H1 (cell line): Measurements from ENCODE around the gene LHFPL2. TPM values are rescaled to one million over a fixed set of nuclear protein-coding genes. Genes with fewer than 3 reads are reported as not detected.

Source experiments
- CTCF ChIA-PET: fragments of 300-600 bp; sonication (Branson Sonifier 250); formaldehyde crosslinking; loops from one replicate; lab custom pipeline; 2021; ENCODE audit not compliant: partially characterized antibody; lab: Charles Lee
- POLR2A ChIA-PET: fragments of 300-600 bp; sonication (Branson Sonifier 250); formaldehyde crosslinking; loops from one replicate; lab custom pipeline; 2021; ENCODE audit warnings: inconsistent platforms; ENCODE audit not compliant: partially characterized antibody; lab: Charles Lee
- DNase-seq, 2 experiments: peaks; one replicate each; pipeline versions ENCODE4 v3.0.0 to v3.0.0-alpha.2; 2010 to 2022; ENCODE audit warnings: low spot score in 2 of 2, low read depth in 1 of 2, mixed read lengths in 1 of 2
- FAIRE-seq: peaks from 2 replicates; lab custom pipeline; 2011; peaks lifted over from hg19 to GRCh38; lab: Jason Lieb, UNC
- H2AFZ ChIP-seq: 2 replicates; pipeline ENCODE4 v1.8.1; 2012; ENCODE audit warnings: low read length, inconsistent platforms
- H2AK5ac ChIP-seq: 2 replicates; pipeline ENCODE4 v1.6.1; 2013; ENCODE audit warnings: low read depth, low read length
- H2BK120ac ChIP-seq: replicated peaks from 2 replicates; pipeline ENCODE3; 2013; ENCODE audit warnings: low read depth, low read length, inconsistent platforms
- H2BK12ac ChIP-seq: 2 replicates; pipeline ENCODE4 v1.6.1; 2013; ENCODE audit warnings: low read depth, low read length
- H2BK15ac ChIP-seq: 2 replicates; pipeline ENCODE4 v1.6.1; 2013; ENCODE audit warnings: low read length
- H2BK20ac ChIP-seq: 2 replicates; pipeline ENCODE4 v1.6.1; 2013; ENCODE audit warnings: low read length
- H2BK5ac ChIP-seq: 2 replicates; pipeline ENCODE4 v1.6.1; 2013; ENCODE audit warnings: low read depth, low read length
- H3K14ac ChIP-seq: 2 replicates; pipeline ENCODE4 v1.6.1; 2013; ENCODE audit warnings: inconsistent platforms; ENCODE audit not compliant: insufficient read length
- H3K18ac ChIP-seq: 2 replicates; pipeline ENCODE4 v1.6.1; 2013; ENCODE audit warnings: low read length; ENCODE audit errors: extremely low read depth
- H3K23ac ChIP-seq: 2 replicates; pipeline ENCODE4 v1.6.1; 2013; ENCODE audit warnings: inconsistent platforms; ENCODE audit not compliant: insufficient read length
- H3K23me2 ChIP-seq: 2 replicates; pipeline ENCODE4 v1.6.1; 2013; ENCODE audit warnings: low read depth, low read length
- H3K27ac ChIP-seq: 2 replicates; pipeline ENCODE4 v1.6.1; 2011; ENCODE audit warnings: low read depth, low read length, inconsistent platforms
- H3K27me3 ChIP-seq, 4 experiments: replicated peaks in 1 of 4; 1 replicate in 1 of 4; 2 replicates in 3 of 4; pipeline versions ENCODE4 v1.6.1 to v1.8.1; 2011 to 2013; ENCODE audit warnings: low read length in 3 of 4, mild to moderate bottlenecking in 3 of 4, inconsistent platforms in 2 of 4, mixed read lengths in 2 of 4, moderate library complexity in 1 of 4; ENCODE audit not compliant: control insufficient read depth in 3 of 4, insufficient read depth in 3 of 4; ENCODE audit errors: extremely low read depth in 1 of 4
- H3K36me3 ChIP-seq, 4 experiments: 2 replicates each; pipeline versions ENCODE4 v1.6.1 to v1.8.1; 2011 to 2013; ENCODE audit warnings: mild to moderate bottlenecking in 4 of 4, low read length in 3 of 4, moderate library complexity in 2 of 4, control low read depth in 1 of 4, inconsistent platforms in 1 of 4; ENCODE audit not compliant: insufficient read depth in 4 of 4, control insufficient read depth in 2 of 4
- H3K4ac ChIP-seq: replicated peaks from 2 replicates; pipeline ENCODE3; 2013; ENCODE audit warnings: low read length, low read depth, mixed read lengths, inconsistent platforms; ENCODE audit not compliant: insufficient read length
- H3K4me1 ChIP-seq, 4 experiments: replicated peaks in 1 of 4; 1 replicate in 1 of 4; 2 replicates in 3 of 4; pipeline versions ENCODE4 v1.6.1 to v1.8.1; 2011 to 2013; ENCODE audit warnings: low read length in 3 of 4, inconsistent platforms in 2 of 4, mixed read lengths in 1 of 4; ENCODE audit not compliant: insufficient read depth in 4 of 4, control insufficient read depth in 3 of 4
- H3K4me2 ChIP-seq, 2 experiments: 2 replicates each; pipeline versions ENCODE4 v1.6.1 to v1.8.1; 2011 to 2013; ENCODE audit warnings: low read depth in 2 of 2, low read length in 2 of 2, control low read depth in 1 of 2, inconsistent platforms in 1 of 2, mild to moderate bottlenecking in 1 of 2; ENCODE audit not compliant: insufficient read depth in 1 of 2
- H3K4me3 ChIP-seq, 4 experiments: fragments of 200-600, 300-600 bp in 1 of 4; sonication (generic), shearing (Covaris generic), sonication (Bioruptor Twin) in 1 of 4; 2 replicates each; pipeline versions ENCODE4 v1.5.1 to v1.8.1; 2011 to 2016; ENCODE audit warnings: low read length in 4 of 4, low read depth in 3 of 4, control low read depth in 2 of 4, inconsistent platforms in 2 of 4, mild to moderate bottlenecking in 2 of 4, mixed read lengths in 1 of 4, moderate library complexity in 1 of 4; ENCODE audit not compliant: insufficient read depth in 2 of 4; ENCODE audit errors: extremely low read depth in 1 of 4
- H3K56ac ChIP-seq: replicated peaks from 2 replicates; pipeline ENCODE3; 2013; ENCODE audit warnings: low read depth, mild to moderate bottlenecking, mixed read lengths, low read length, inconsistent platforms; ENCODE audit not compliant: insufficient read length
- H3K79me1 ChIP-seq: 2 replicates; pipeline ENCODE4 v1.6.1; 2013; ENCODE audit warnings: low read depth, low read length, control low read depth
- H3K79me2 ChIP-seq, 2 experiments: 2 replicates each; pipeline versions ENCODE4 v1.6.1 to v1.8.1; 2012 to 2013; ENCODE audit warnings: low read length in 2 of 2, mild to moderate bottlenecking in 2 of 2, inconsistent platforms in 1 of 2; ENCODE audit not compliant: insufficient read depth in 2 of 2, control insufficient read depth in 1 of 2
- H3K9ac ChIP-seq, 4 experiments: replicated peaks in 1 of 4; 1 replicate in 1 of 4; 2 replicates in 3 of 4; pipeline versions ENCODE4 v1.6.1 to v1.8.1; 2011 to 2013; ENCODE audit warnings: low read depth in 3 of 4, low read length in 3 of 4, control low read depth in 2 of 4, mild to moderate bottlenecking in 2 of 4, moderate library complexity in 2 of 4, inconsistent platforms in 1 of 4; ENCODE audit errors: extremely low read depth in 1 of 4
- H3K9me3 ChIP-seq, 2 experiments: 2 replicates each; pipeline versions ENCODE4 v1.6.1 to v1.8.1; 2012 to 2013; ENCODE audit warnings: mild to moderate bottlenecking in 2 of 2, moderate library complexity in 2 of 2, control low read depth in 1 of 2, inconsistent platforms in 1 of 2, low read depth in 1 of 2, low read length in 1 of 2, mixed read lengths in 1 of 2; ENCODE audit not compliant: insufficient read depth in 2 of 2
- H4K20me1 ChIP-seq, 2 experiments: replicated peaks in 1 of 2; 2 replicates each; pipeline versions ENCODE3 to v1.8.1; 2011 to 2013; ENCODE audit warnings: inconsistent platforms in 2 of 2, low read length in 2 of 2, mild to moderate bottlenecking in 1 of 2; ENCODE audit not compliant: insufficient read depth in 2 of 2, control insufficient read depth in 1 of 2
- H4K5ac ChIP-seq: 2 replicates; pipeline ENCODE4 v1.6.1; 2013; ENCODE audit warnings: low read length, low read depth, mixed read lengths, inconsistent platforms; ENCODE audit not compliant: insufficient read length
- H4K8ac ChIP-seq: 2 replicates; pipeline ENCODE4 v1.8.0; 2013; ENCODE audit warnings: mild to moderate bottlenecking, moderate library complexity, low read length, inconsistent platforms; ENCODE audit not compliant: insufficient read depth; ENCODE audit errors: extremely low read depth
- H4K91ac ChIP-seq: replicated peaks from 2 replicates; pipeline ENCODE3; 2013; ENCODE audit warnings: low read length, mixed read lengths, inconsistent platforms; ENCODE audit not compliant: insufficient read length
- RAD21 ChIP-seq, 2 experiments: IDR thresholded peaks in 1 of 2; conservative IDR thresholded peaks in 1 of 2; 2 replicates each; pipeline ENCODE4 v1.6.1; 2011; ENCODE audit warnings: low read depth in 2 of 2, low read length in 2 of 2, improper control_type of control experiment in 1 of 2, inconsistent platforms in 1 of 2, mild to moderate bottlenecking in 1 of 2, moderate library complexity in 1 of 2
- SP4 ChIP-seq: IDR thresholded peaks from 2 replicates; pipeline ENCODE4 v1.6.1; 2012; ENCODE audit warnings: low read length, inconsistent platforms
- whole genome bisulfite sequencing, 2 experiments: shearing (Covaris generic) in 1 of 2; methylation state at CpG; one replicate each; pipeline versions ENCODE4 v1.1.6 to v1.1.7; 2013 to 2015; ENCODE audit warnings: low lambda C conversion rate in 2 of 2, mixed read lengths in 2 of 2, inconsistent platforms in 1 of 2, low coverage in 1 of 2, missing lambda C conversion rate in 1 of 2; ENCODE audit not compliant: insufficient replicate concordance in 2 of 2, insufficient coverage in 1 of 2, insufficient read length in 1 of 2; ENCODE audit errors: extremely low coverage in 1 of 2, missing lambda C conversion rate in 1 of 2; 5-methylcytosine and 5-hydroxymethylcytosine counted together
- polyA plus RNA-seq, 7 experiments: library from polyadenylated mRNA; depleted of rRNA in 3 of 7; stranded (reverse) in 5 of 7; unstranded in 2 of 7; fragments of >200 nt in 5 of 7; fragments of 200-250 nt in 2 of 7; gene quantifications; 1 replicate in 5 of 7; 2 replicates in 1 of 7; 4 replicates in 1 of 7; pipeline versions ENCODE4 v1.2.1 to v1.2.3, GENCODE V29; 2011 to 2013; ENCODE audit warnings: missing spikeins in 2 of 7, mixed read lengths in 2 of 7
- total RNA-seq: library from RNA; stranded (reverse); fragmentation: NEBNext Ultra II Directional; extraction: Animal tissue kit (Norgen Biotek cat#: 25700); gene quantifications from 2 replicates; pipeline ENCODE4 v1.2.1, GENCODE V29; 2021
- TF ChIP-seq, protein P1 (sequence below), 3 experiments: IDR thresholded peaks; 1 replicate in 2 of 3; 2 replicates in 1 of 3; pipeline versions ENCODE4 v1.5.1 to v1.6.1; 2011; ENCODE audit warnings: low read length in 3 of 3, mild to moderate bottlenecking in 3 of 3, inconsistent platforms in 2 of 3, low read depth in 1 of 3, moderate library complexity in 1 of 3; ENCODE audit not compliant: insufficient read depth in 1 of 3; ENCODE audit errors: control extremely low read depth in 1 of 3

The LHFPL2 gene
- total and polyA plus RNA-seq, 2 of the 8 experiments (the other 6 are each of a cell fraction or from before 2014, with no cell fraction given): 9.6 to 43.0 TPM

- peaks cover 0 to 82% of the 10 kb centered on the region in 2 experiments; a peak in 2 of 4 replicates for H3K79me2 ChIP-seq
- H3K4me1 ChIP-seq: peaks cover 0 to 4% (median 0%) of the 10 kb centered on the region in 4 experiments; a peak in 1 of 7 replicates
- H4K20me1 ChIP-seq: peaks cover 7 to 9% of the 10 kb centered on the region in 2 experiments
- no peak overlapping the region for H3K4me2 ChIP-seq
- H3K23me2 ChIP-seq: no peaks in the 10 kb centered on the region
- no peak overlapping the region for H3K23ac ChIP-seq
- peaks cover 4 to 26% (median 15%) of the 10 kb centered on the region in 4 experiments; a peak in 7 of 8 replicates for H3K36me3 ChIP-seq
- H3K27me3 ChIP-seq: no peaks in the 10 kb centered on the region
- WGBS, 2 experiments: 77% methylated on average over 3 of the region's 3 CpGs; no CpG with 5 or more reads in 1 of the 2 experiments
- ChIA-PET CTCF (interaction anchor here (0.7 to 4.9 kb wide), 23 partner anchors 8 to 306 kb away, joined by 3 to 36 read pairs (median 3); no protein-coding TSS in a partner anchor), POLR2A (interaction anchor here (0.9 to 1.3 kb wide), 2 partner anchors 10 to 12 kb away, joined by 3 to 5 read pairs; no protein-coding TSS in a partner anchor)
- H3K79me1 ChIP-seq: 0 out of 2 replicates have a peak, but pooled peaks cover 4% of the 10 kb centered on the region
- H4K91ac ChIP-seq: no peak overlapping the region
- H3K9ac ChIP-seq: peak overlapping the region in 1 of 4 experiments; percentile 27; a peak in 1 of 7 replicates
- H2BK12ac ChIP-seq: no peak overlapping the region
- no peak overlapping the region for H4K5ac ChIP-seq
- no peak overlapping the region for H3K56ac ChIP-seq
- no peak for DNase-seq
- H2BK15ac ChIP-seq: no peak overlapping the region
- no peak for FAIRE-seq
- no peak overlapping the region for H3K4me3 ChIP-seq
- H4K8ac ChIP-seq: no peak overlapping the region
- no peak overlapping the region for H2BK120ac ChIP-seq
- no peak overlapping the region for H3K14ac ChIP-seq
- H3K27ac ChIP-seq: no peak overlapping the region
- H3K4ac ChIP-seq: no peak overlapping the region
- no peak overlapping the region for H2AFZ ChIP-seq
- no peak overlapping the region for H2AK5ac ChIP-seq
- no peak overlapping the region for H2BK5ac ChIP-seq
- TF ChIP-seq RAD21 (IDR thresholded peaks at IDR 0.05 in 1 of 2, conservative IDR thresholded peaks at IDR 0.05 in 1 of 2; ENCODE audit: low read depth in 2 of 2, low read length in 2 of 2) (peak; percentile 70 to 74), SP4 (no peak)
- TF ChIP-seq, protein P1, sequence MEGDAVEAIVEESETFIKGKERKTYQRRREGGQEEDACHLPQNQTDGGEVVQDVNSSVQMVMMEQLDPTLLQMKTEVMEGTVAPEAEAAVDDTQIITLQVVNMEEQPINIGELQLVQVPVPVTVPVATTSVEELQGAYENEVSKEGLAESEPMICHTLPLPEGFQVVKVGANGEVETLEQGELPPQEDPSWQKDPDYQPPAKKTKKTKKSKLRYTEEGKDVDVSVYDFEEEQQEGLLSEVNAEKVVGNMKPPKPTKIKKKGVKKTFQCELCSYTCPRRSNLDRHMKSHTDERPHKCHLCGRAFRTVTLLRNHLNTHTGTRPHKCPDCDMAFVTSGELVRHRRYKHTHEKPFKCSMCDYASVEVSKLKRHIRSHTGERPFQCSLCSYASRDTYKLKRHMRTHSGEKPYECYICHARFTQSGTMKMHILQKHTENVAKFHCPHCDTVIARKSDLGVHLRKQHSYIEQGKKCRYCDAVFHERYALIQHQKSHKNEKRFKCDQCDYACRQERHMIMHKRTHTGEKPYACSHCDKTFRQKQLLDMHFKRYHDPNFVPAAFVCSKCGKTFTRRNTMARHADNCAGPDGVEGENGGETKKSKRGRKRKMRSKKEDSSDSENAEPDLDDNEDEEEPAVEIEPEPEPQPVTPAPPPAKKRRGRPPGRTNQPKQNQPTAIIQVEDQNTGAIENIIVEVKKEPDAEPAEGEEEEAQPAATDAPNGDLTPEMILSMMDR (IDR thresholded peaks at IDR 0.05; ENCODE audit: control extremely low read depth in 1 of 3, insufficient read depth in 1 of 3, low read depth in 1 of 3, low read length in 3 of 3): peak in 2 of 3 experiments; percentile 45 to 50; a peak in 2 of 4 replicates
- no peaks in the 10 kb centered on the region for H3K9me3 ChIP-seq
- no peak overlapping the region for H3K18ac ChIP-seq
- no peak overlapping the region for H2BK20ac ChIP-seq
Measured at GRCh38 chr5:78627175-78627574, 21.4 kb downstream of the LHFPL2 start.
